ENCODE measurements around the gene CDH23. TPM values are rescaled to one million over a fixed set of nuclear protein-coding genes. Genes with fewer than 3 reads are reported as not detected.

CDH23 gene
- polyA plus RNA-seq, 1 donor from 2014 or later, result 6.6 TPM

DNA sequence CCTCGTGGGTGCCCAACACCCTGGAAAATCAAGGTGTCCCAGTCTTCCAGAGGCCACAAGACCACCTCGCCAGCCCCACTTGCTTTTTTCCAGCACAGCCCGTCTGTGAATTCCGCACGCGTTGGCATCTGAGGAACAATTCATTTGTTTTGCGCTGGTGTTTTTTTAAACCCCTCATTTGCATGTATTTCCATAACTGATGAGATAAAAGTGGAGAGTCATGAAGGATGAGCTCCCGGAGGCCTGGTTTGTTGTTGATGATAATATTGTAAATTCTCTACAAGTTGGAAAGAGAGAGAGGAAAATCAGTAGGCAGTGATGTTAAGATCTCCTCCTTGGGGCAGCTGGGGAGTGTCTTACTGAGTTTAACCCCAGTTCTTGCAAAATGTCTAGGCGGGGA, 43.1 kb upstream of the CDH23 start:
- Histone ChIP-seq H4K20me1 (ENCODE audit: insufficient read depth) (no peaks in the 10 kb centered on the region), H3K27me3 (ENCODE audit: insufficient read depth, low read depth, low read length) (no peaks in the 10 kb centered on the region), H3K4me2 (ENCODE audit: low read length) (no peak overlapping the region), H3K79me2 (replicated peaks; ENCODE audit: insufficient read depth, low read length) (no peaks in the 10 kb centered on the region), H3K9ac (ENCODE audit: low read length) (no peak overlapping the region), H3F3A (ENCODE audit: insufficient read depth, low read length, poor library complexity, severe bottlenecking) (no peaks in the 10 kb centered on the region), H3K36me3 (ENCODE audit: insufficient read depth, low read length) (no peaks in the 10 kb centered on the region), H3K9me3 (ENCODE audit: low read length) (no peaks in the 10 kb centered on the region), H3K4me3 (ENCODE audit: low read length) (no peak overlapping the region), H3K9me2 (ENCODE audit: insufficient read depth, low read length) (no peaks in the 10 kb centered on the region), H2AFZ (ENCODE audit: low read depth, low read length) (no peak overlapping the region), H3K27ac (ENCODE audit: low read length) (no peak overlapping the region)
- TF ChIP-seq REST (IDR thresholded peaks at IDR 0.05; ENCODE audit: borderline replicate concordance), result no peak
- no peak for TF ChIP-seq EP300 (conservative IDR thresholded peaks at IDR 0.05; ENCODE audit: poor library complexity, severe bottlenecking)
- TF ChIP-seq, protein P1, sequence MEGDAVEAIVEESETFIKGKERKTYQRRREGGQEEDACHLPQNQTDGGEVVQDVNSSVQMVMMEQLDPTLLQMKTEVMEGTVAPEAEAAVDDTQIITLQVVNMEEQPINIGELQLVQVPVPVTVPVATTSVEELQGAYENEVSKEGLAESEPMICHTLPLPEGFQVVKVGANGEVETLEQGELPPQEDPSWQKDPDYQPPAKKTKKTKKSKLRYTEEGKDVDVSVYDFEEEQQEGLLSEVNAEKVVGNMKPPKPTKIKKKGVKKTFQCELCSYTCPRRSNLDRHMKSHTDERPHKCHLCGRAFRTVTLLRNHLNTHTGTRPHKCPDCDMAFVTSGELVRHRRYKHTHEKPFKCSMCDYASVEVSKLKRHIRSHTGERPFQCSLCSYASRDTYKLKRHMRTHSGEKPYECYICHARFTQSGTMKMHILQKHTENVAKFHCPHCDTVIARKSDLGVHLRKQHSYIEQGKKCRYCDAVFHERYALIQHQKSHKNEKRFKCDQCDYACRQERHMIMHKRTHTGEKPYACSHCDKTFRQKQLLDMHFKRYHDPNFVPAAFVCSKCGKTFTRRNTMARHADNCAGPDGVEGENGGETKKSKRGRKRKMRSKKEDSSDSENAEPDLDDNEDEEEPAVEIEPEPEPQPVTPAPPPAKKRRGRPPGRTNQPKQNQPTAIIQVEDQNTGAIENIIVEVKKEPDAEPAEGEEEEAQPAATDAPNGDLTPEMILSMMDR (IDR thresholded peaks at IDR 0.05; ENCODE audit: poor library complexity, severe bottlenecking), result no peak
- no peak for TF ChIP-seq SMC3 (conservative IDR thresholded peaks at IDR 0.05; ENCODE audit: poor library complexity)
- TF ChIP-seq TAF1 (IDR thresholded peaks at IDR 0.05; ENCODE audit: low read depth), result no peak
- no peak for TF ChIP-seq POLR2AphosphoS5 (IDR thresholded peaks at IDR 0.05)
- no peak for TF ChIP-seq RAD21 (conservative IDR thresholded peaks at IDR 0.05)
- no peak for TF ChIP-seq MXI1 (conservative IDR thresholded peaks at IDR 0.05; ENCODE audit: poor library complexity, severe bottlenecking)
- no peak for TF ChIP-seq EZH2 (IDR thresholded peaks at IDR 0.05; ENCODE audit: borderline replicate concordance, insufficient read depth, low read length, poor library complexity, severe bottlenecking)

- Histone ChIP-seq H3F3A (ENCODE audit: insufficient read depth, low read length, poor library complexity, severe bottlenecking) (no peaks in the 10 kb centered on the region), H3K27me3 (ENCODE audit: insufficient read depth, low read depth, low read length) (no peaks in the 10 kb centered on the region), H3K79me2 (replicated peaks; ENCODE audit: insufficient read depth, low read length) (no peaks in the 10 kb centered on the region), H3K9ac (ENCODE audit: low read length) (no peak overlapping the region), H4K20me1 (ENCODE audit: insufficient read depth) (no peaks in the 10 kb centered on the region), H3K36me3 (ENCODE audit: insufficient read depth, low read length) (no peaks in the 10 kb centered on the region), H3K9me3 (ENCODE audit: low read length) (no peaks in the 10 kb centered on the region), H2AFZ (ENCODE audit: low read depth, low read length) (no peak overlapping the region), H3K9me2 (ENCODE audit: insufficient read depth, low read length) (no peaks in the 10 kb centered on the region), H3K4me3 (ENCODE audit: low read length) (no peak overlapping the region), H3K4me2 (ENCODE audit: low read length) (no peak overlapping the region), H3K27ac (ENCODE audit: low read length) (no peak overlapping the region)
- TF ChIP-seq TAF1 (IDR thresholded peaks at IDR 0.05; ENCODE audit: low read depth), result no peak
- TF ChIP-seq RAD21 (conservative IDR thresholded peaks at IDR 0.05), result no peak
- TF ChIP-seq POLR2AphosphoS5 (IDR thresholded peaks at IDR 0.05), result no peak
- no peak for TF ChIP-seq REST (IDR thresholded peaks at IDR 0.05; ENCODE audit: borderline replicate concordance)
- TF ChIP-seq SMC3 (conservative IDR thresholded peaks at IDR 0.05; ENCODE audit: poor library complexity), result no peak
Measured at GRCh38 chr10:71354776-71355175, 41.9 kb upstream of the CDH23 start.

Data from neural cell (in vitro differentiated cells).